Endothelial cell of umbilical vein (primary cell): ENCODE measurements around the gene ACTR3. TPM values are rescaled to one million over a fixed set of nuclear protein-coding genes. Genes with fewer than 3 reads are reported as not detected.

Experiments
- BruUV-seq: library from RNA; stranded (reverse); fragments of 400-500 nt; replicated peaks from 2 replicates; lab custom pipeline; 2021; lab: Mats Ljungman, UMichigan
- CTCF ChIA-PET: fragments of 300-600, 350-600 bp; sonication (Branson Sonifier 250); formaldehyde crosslinking; loops from one replicate; lab custom pipeline; 2021; ENCODE audit warnings: antibody characterized with exemption, inconsistent platforms; lab: Charles Lee
- POLR2A ChIA-PET: fragments of 300-600, 350-600 bp; sonication (Branson Sonifier 250); formaldehyde crosslinking; loops from one replicate; lab custom pipeline; 2021; ENCODE audit warnings: antibody characterized with exemption, inconsistent platforms; lab: Charles Lee
- DNase-seq: peaks from one replicate; pipeline ENCODE4 v3.0.0-alpha.2; 2011; ENCODE audit warnings: low read depth, low spot score
- FAIRE-seq: peaks from 2 replicates; lab custom pipeline; 2011; peaks lifted over from hg19 to GRCh38; lab: Jason Lieb, UNC
- H2AFZ ChIP-seq: 2 replicates; pipeline ENCODE4 v1.6.0; 2012; ENCODE audit warnings: low read depth, low read length, control low read depth, inconsistent platforms
- H3K27ac ChIP-seq: 2 replicates; pipeline ENCODE4 v1.5.1; 2011; ENCODE audit warnings: low read depth, mild to moderate bottlenecking, control low read depth, low read length, moderate library complexity; ENCODE audit not compliant: insufficient read depth
- H3K27me3 ChIP-seq, 2 experiments: 2 replicates each; pipeline versions ENCODE4 v1.6.0 to v1.6.1; 2011; ENCODE audit warnings: low read length in 2 of 2, mixed read lengths in 1 of 2; ENCODE audit not compliant: control insufficient read depth in 2 of 2, insufficient read depth in 2 of 2
- H3K36me3 ChIP-seq, 2 experiments: 2 replicates in 1 of 2; 3 replicates in 1 of 2; pipeline ENCODE4 v1.5.1; 2011; ENCODE audit warnings: low read length in 2 of 2, mild to moderate bottlenecking in 1 of 2, moderate library complexity in 1 of 2; ENCODE audit not compliant: control insufficient read depth in 2 of 2, insufficient read depth in 2 of 2; ENCODE audit errors: extremely low read depth in 1 of 2
- H3K4me1 ChIP-seq: 3 replicates; pipeline ENCODE4 v1.5.1; 2011; ENCODE audit warnings: mild to moderate bottlenecking, low read length; ENCODE audit not compliant: control insufficient read depth, insufficient read depth; ENCODE audit errors: extremely low read depth
- H3K4me2 ChIP-seq: 2 replicates; pipeline ENCODE4 v1.6.1; 2011; ENCODE audit warnings: low read length, control low read depth, mixed read lengths; ENCODE audit not compliant: insufficient read depth
- H3K4me3 ChIP-seq, 3 experiments: fragments of 200-600 bp in 1 of 3; sonication (generic), shearing (Covaris generic) in 1 of 3; replicated peaks in 1 of 3; 2 replicates each; pipeline ENCODE4 v1.5.1; 2011 to 2016; ENCODE audit warnings: control low read depth in 3 of 3, low read length in 3 of 3, mild to moderate bottlenecking in 2 of 3, inconsistent platforms in 1 of 3, low read depth in 1 of 3, moderate library complexity in 1 of 3; ENCODE audit not compliant: insufficient read depth in 1 of 3
- H3K79me2 ChIP-seq: 2 replicates; pipeline ENCODE4 v1.6.0; 2012; ENCODE audit warnings: low read length, inconsistent platforms; ENCODE audit not compliant: control insufficient read depth, insufficient read depth
- H3K9ac ChIP-seq: replicated peaks from 2 replicates; pipeline ENCODE3; 2011; ENCODE audit warnings: low read length, control low read depth; ENCODE audit not compliant: insufficient read depth; ENCODE audit errors: extremely low read depth
- H3K9me1 ChIP-seq: replicated peaks from 3 replicates; pipeline ENCODE4 v1.6.0; 2011; ENCODE audit warnings: mild to moderate bottlenecking, low read length; ENCODE audit not compliant: control insufficient read depth, insufficient read depth; ENCODE audit errors: extremely low read depth
- H3K9me3 ChIP-seq: replicated peaks from 2 replicates; pipeline ENCODE4 v1.5.1; 2012; ENCODE audit warnings: low read length, inconsistent platforms; ENCODE audit not compliant: control insufficient read depth, insufficient read depth
- H4K20me1 ChIP-seq: replicated peaks from 2 replicates; pipeline ENCODE3; 2011; ENCODE audit warnings: mild to moderate bottlenecking, low read length; ENCODE audit not compliant: control insufficient read depth, insufficient read depth; ENCODE audit errors: extremely low read depth
- EZH2 ChIP-seq: IDR thresholded peaks from 2 replicates; pipeline ENCODE4 v1.6.1; 2012; ENCODE audit warnings: borderline replicate concordance, low read depth, mild to moderate bottlenecking, moderate library complexity, low read length, inconsistent platforms; ENCODE audit not compliant: severe bottlenecking
- FOS ChIP-seq: IDR thresholded peaks from 2 replicates; pipeline ENCODE4 v1.6.1; 2011; ENCODE audit warnings: mild to moderate bottlenecking, low read length, moderate library complexity, borderline replicate concordance; ENCODE audit not compliant: insufficient read depth
- GATA2 ChIP-seq: IDR thresholded peaks from 2 replicates; pipeline ENCODE4 v1.7.0; 2011; ENCODE audit warnings: low read depth, mild to moderate bottlenecking, moderate library complexity, mixed read lengths, low read length; ENCODE audit not compliant: insufficient read length, insufficient read depth
- JUN ChIP-seq: IDR thresholded peaks from 2 replicates; pipeline ENCODE4 v1.6.1; 2011; ENCODE audit warnings: borderline replicate concordance, low read depth; ENCODE audit not compliant: insufficient read length, insufficient read depth
- MAX ChIP-seq: IDR thresholded peaks from 2 replicates; pipeline ENCODE4 v1.6.1; 2011; ENCODE audit not compliant: insufficient read depth, insufficient read length
- MYC ChIP-seq: IDR thresholded peaks from one replicate; pipeline ENCODE4 v1.6.1; 2011; ENCODE audit warnings: mild to moderate bottlenecking, low read depth, low read length
- POLR2A ChIP-seq: IDR thresholded peaks from 2 replicates; pipeline ENCODE4 v1.6.1; 2012; ENCODE audit warnings: low read depth, mild to moderate bottlenecking, control low read depth, low read length
- POLR2AphosphoS5 ChIP-seq: IDR thresholded peaks from 2 replicates; pipeline ENCODE4 v1.6.1; 2012; ENCODE audit warnings: low read depth, mild to moderate bottlenecking, control low read depth, low read length, moderate library complexity; ENCODE audit not compliant: insufficient read depth
- dilution Hi-C: fragments of 300-500 bp; cut with MboI; formaldehyde crosslinking; loops from one replicate; pipeline ENCODE4 v1.15.0; 2019; ENCODE audit warnings: low sequenced_read_pairs; ENCODE audit not compliant: extremely low pct_ligation_motif_present
- intact Hi-C: fragments of 100-400 bp; cut with micrococcal nuclease; formaldehyde crosslinking; loops from one replicate; pipeline ENCODE4 v1.10.0; 2022
- polyA plus RNA-seq, 4 experiments: library from polyadenylated mRNA; depleted of rRNA in 3 of 4; stranded (reverse) in 3 of 4; unstranded in 1 of 4; fragments of >200 nt; gene quantifications; 2 replicates each; pipeline versions ENCODE4 v1.2.1 to v1.2.3, GENCODE V29; 2011 to 2012; ENCODE audit warnings: missing spikeins in 1 of 4
- total RNA-seq: library from RNA; stranded (reverse); gene quantifications from 2 replicates; pipeline ENCODE4 v1.2.3, GENCODE V29; 2021
- TF ChIP-seq, protein P1 (sequence below), 2 donors: IDR thresholded peaks; 1 replicate in 1 of 2; 2 replicates in 1 of 2; pipeline ENCODE4 v1.5.1; 2011; ENCODE audit warnings: low read length in 2 of 2, mild to moderate bottlenecking in 2 of 2, moderate library complexity in 2 of 2, control low read depth in 1 of 2, inconsistent platforms in 1 of 2, low read depth in 1 of 2; ENCODE audit not compliant: insufficient read depth in 1 of 2; ENCODE audit errors: extremely low read depth in 1 of 2

ACTR3 gene
- total and polyA plus RNA-seq, 2 donors (not counting 3 experiments of a cell fraction or from before 2014, with no cell fraction given), result 120 to 401 TPM

GRCh38 chr2:113901943-113902342 is 12.1 kb downstream of the ACTR3 start:
- Histone ChIP-seq H3K4me3 (no peak overlapping the region), H3K9me1 (no peaks in the 10 kb centered on the region), H3K9ac (no peak overlapping the region), H3K79me2 (peaks cover 100% of the 10 kb centered on the region), H2AFZ (no peak overlapping the region), H3K27ac (no peak overlapping the region), H3K4me1 (peaks cover 32% of the 10 kb centered on the region), H3K4me2 (no peak overlapping the region), H3K27me3 (no peaks in the 10 kb centered on the region), H3K36me3 (no peaks in the 10 kb centered on the region), H3K9me3 (no peaks in the 10 kb centered on the region), H4K20me1 (peaks cover 33% of the 10 kb centered on the region)
- TF ChIP-seq, protein P1, sequence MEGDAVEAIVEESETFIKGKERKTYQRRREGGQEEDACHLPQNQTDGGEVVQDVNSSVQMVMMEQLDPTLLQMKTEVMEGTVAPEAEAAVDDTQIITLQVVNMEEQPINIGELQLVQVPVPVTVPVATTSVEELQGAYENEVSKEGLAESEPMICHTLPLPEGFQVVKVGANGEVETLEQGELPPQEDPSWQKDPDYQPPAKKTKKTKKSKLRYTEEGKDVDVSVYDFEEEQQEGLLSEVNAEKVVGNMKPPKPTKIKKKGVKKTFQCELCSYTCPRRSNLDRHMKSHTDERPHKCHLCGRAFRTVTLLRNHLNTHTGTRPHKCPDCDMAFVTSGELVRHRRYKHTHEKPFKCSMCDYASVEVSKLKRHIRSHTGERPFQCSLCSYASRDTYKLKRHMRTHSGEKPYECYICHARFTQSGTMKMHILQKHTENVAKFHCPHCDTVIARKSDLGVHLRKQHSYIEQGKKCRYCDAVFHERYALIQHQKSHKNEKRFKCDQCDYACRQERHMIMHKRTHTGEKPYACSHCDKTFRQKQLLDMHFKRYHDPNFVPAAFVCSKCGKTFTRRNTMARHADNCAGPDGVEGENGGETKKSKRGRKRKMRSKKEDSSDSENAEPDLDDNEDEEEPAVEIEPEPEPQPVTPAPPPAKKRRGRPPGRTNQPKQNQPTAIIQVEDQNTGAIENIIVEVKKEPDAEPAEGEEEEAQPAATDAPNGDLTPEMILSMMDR (IDR thresholded peaks at IDR 0.05; ENCODE audit: extremely low read depth in 1 of 2, insufficient read depth in 1 of 2, low read depth in 1 of 2, low read length in 2 of 2), result no peak
- TF ChIP-seq EZH2 (no peak), GATA2 (no peak), JUN (no peak), MYC (no peak), POLR2AphosphoS5 (no peak), MAX (no peak), FOS (no peak), POLR2A (no peak)
- no TSS peak for BruUV-seq
- FAIRE-seq, result no peak
- ChIA-PET POLR2A (interaction anchor here (1.5 kb wide), 1 partner anchor 8 kb away, joined by 6 read pairs; no protein-coding TSS in a partner anchor), CTCF (interaction anchor here (1.6 kb wide), 1 partner anchor 10 kb away, joined by 4 read pairs; no protein-coding TSS in a partner anchor)
- no peak for DNase-seq
- dilution Hi-C loops, result no loop called here
- intact Hi-C loops, result no loop called here
